ENCODE results near the gene CDC25B.
"Not testable (repeated sequence)": the region's sequence is repeated elsewhere in the genome, so short reads cannot be mapped to it uniquely, and the experiment has no call there.

Gene CDC25B

GRCh38 chr20:3785240-3786125 lies 10.6 kb upstream of the CDC25B start:
- DNase-seq = no peak

GRCh38 chr20:3786126-3786484 lies 10.0 kb upstream of the CDC25B start:
- peak in 3 of 5 donors; percentile 35 to 63 (median 42) for DNase-seq

GRCh38 chr20:3786665-3787323 lies 9.3 kb upstream of the CDC25B start, which contains the start of gene CENPB:
Gene CENPB (minus strand): TSS chr20:3786740. CDS start chr20:3786483, 257 bp downstream.
- peak; percentile 81 to 91 (median 86) for DNase-seq

GRCh38 chr20:3787324-3788014 lies 8.6 kb upstream of the CDC25B start:
- DNase-seq = no peak

GRCh38 chr20:3788685-3789155 lies 7.4 kb upstream of the CDC25B start:
- DNase-seq = no peak

GRCh38 chr20:3789201-3789600 lies 6.9 kb upstream of the CDC25B start:
- DNase-seq = not testable (repeated sequence)

GRCh38 chr20:3794168-3794567 lies 1.9 kb upstream of the CDC25B start:
- not testable (repeated sequence) for DNase-seq

GRCh38 chr20:3794701-3795420 lies 1.2 kb upstream of the CDC25B start:
- no peak for DNase-seq

- peak in 1 of 5 donors; percentile 38 for DNase-seq
These were observed 541 bp downstream of the CDC25B start for GRCh38 chr20:3796477-3797225.

GRCh38 chr20:3797226-3797545 lies 1.1 kb downstream of the CDC25B start:
- DNase-seq = no peak

GRCh38 chr20:3797592-3798372 lies 1.7 kb downstream of the CDC25B start:
- peak in 1 of 5 donors; percentile 69 for DNase-seq

- DNase-seq = no peak
These were observed 2.3 kb downstream of the CDC25B start for GRCh38 chr20:3798373-3798768.

- DNase-seq = no peak
These were observed 2.8 kb downstream of the CDC25B start for GRCh38 chr20:3798908-3799248.

GRCh38 chr20:3800256-3800877 lies 4.3 kb downstream of the CDC25B start:
- DNase-seq = no peak

GRCh38 chr20:3800878-3801260 lies 4.8 kb downstream of the CDC25B start:
- DNase-seq = no peak

- DNase-seq = no peak
These were observed 5.2 kb downstream of the CDC25B start for GRCh38 chr20:3801299-3801698.

- DNase-seq = no peak
These were observed 5.7 kb downstream of the CDC25B start for GRCh38 chr20:3801846-3802245.

- no peak for DNase-seq
These were observed 6.6 kb downstream of the CDC25B start for GRCh38 chr20:3802524-3803239.

- DNase-seq = no peak
These were observed 7.2 kb downstream of the CDC25B start for GRCh38 chr20:3803289-3803688.

GRCh38 chr20:3803854-3804253 lies 7.7 kb downstream of the CDC25B start:
- no peak for DNase-seq
